B cell (primary cell): Measurements from ENCODE around the gene POU2AF1. TPM values are rescaled to one million over a fixed set of nuclear protein-coding genes. Genes with fewer than 3 reads are reported as not detected.

Source experiments
- ATAC-seq: fragments of 200-7000 bp; cut with Tn5 transposase; one replicate; pipeline ENCODE4 v1.10.0; 2021; ENCODE audit warnings: low read depth, mild to moderate bottlenecking, moderate number of reproducible peaks, moderate library complexity
- CTCF ChIA-PET: fragments of 350-600 bp; sonication (Branson Sonifier 250); formaldehyde crosslinking; loops from one replicate; lab custom pipeline; 2021; ENCODE audit warnings: antibody characterized with exemption, inconsistent platforms; lab: Charles Lee
- POLR2A ChIA-PET: fragments of 350-600 bp; sonication (Branson Sonifier 250); formaldehyde crosslinking; loops from one replicate; lab custom pipeline; 2021; ENCODE audit warnings: antibody characterized with exemption; lab: Charles Lee
- DNase-seq: peaks from one replicate; pipeline ENCODE4 v3.0.0; 2013
- H2AFZ ChIP-seq: 2 replicates; pipeline ENCODE4 v1.6.1; 2012; ENCODE audit warnings: mild to moderate bottlenecking, low read depth, low read length; ENCODE audit not compliant: insufficient read depth, poor library complexity, severe bottlenecking
- H3K27ac ChIP-seq, 2 donors: 1 replicate in 1 of 2; 2 replicates in 1 of 2; pipeline ENCODE4 v1.5.1; 2012 to 2013; ENCODE audit warnings: low read length in 2 of 2, mild to moderate bottlenecking in 2 of 2, moderate library complexity in 1 of 2
- H3K27me3 ChIP-seq, 4 experiments: fragments of 200-600 bp in 1 of 4; sonication (generic) in 1 of 4; replicated peaks in 1 of 4; 1 replicate in 2 of 4; 2 replicates in 2 of 4; pipeline versions ENCODE4 v1.6.1 to v1.7.0; 2013 to 2016; ENCODE audit warnings: low read length in 3 of 4, mild to moderate bottlenecking in 2 of 4, mixed read lengths in 1 of 4, moderate library complexity in 1 of 4; ENCODE audit not compliant: insufficient read depth in 4 of 4, control insufficient read depth in 3 of 4; ENCODE audit errors: control extremely low read depth in 1 of 4
- H3K36me3 ChIP-seq, 2 experiments: replicated peaks in 1 of 2; 1 replicate in 1 of 2; 2 replicates in 1 of 2; pipeline versions ENCODE4 v1.6.1 to v1.7.1; 2013; ENCODE audit warnings: low read length in 1 of 2; ENCODE audit not compliant: insufficient read depth in 2 of 2, control insufficient read depth in 1 of 2; ENCODE audit errors: control extremely low read depth in 1 of 2, extremely low read depth in 1 of 2
- H3K4me1 ChIP-seq, 2 donors: fragments of 200-600 bp in 1 of 2; sonication (generic) in 1 of 2; 1 replicate in 1 of 2; 2 replicates in 1 of 2; pipeline versions ENCODE4 v1.5.1 to v1.6.1; 2013 to 2017; ENCODE audit warnings: low read length in 2 of 2; ENCODE audit not compliant: control insufficient read depth in 2 of 2, insufficient read depth in 2 of 2
- H3K4me2 ChIP-seq: replicated peaks from 2 replicates; pipeline ENCODE3; 2012; ENCODE audit warnings: mild to moderate bottlenecking, low read depth, low read length; ENCODE audit not compliant: poor library complexity, severe bottlenecking
- H3K4me3 ChIP-seq, 5 experiments: fragments of 200-600 bp in 1 of 5; sonication (generic) in 1 of 5; 1 replicate in 3 of 5; 2 replicates in 2 of 5; pipeline versions ENCODE4 v1.5.1 to v1.7.0; 2011 to 2016; ENCODE audit warnings: low read length in 4 of 5, mild to moderate bottlenecking in 4 of 5, low read depth in 2 of 5, control low read depth in 1 of 5, moderate library complexity in 1 of 5; ENCODE audit not compliant: insufficient read depth in 1 of 5; ENCODE audit errors: control extremely low read depth in 1 of 5, extremely low read depth in 1 of 5
- H3K79me2 ChIP-seq: fragments of 200-600 bp; sonication (generic); one replicate; pipeline ENCODE4 v1.6.0; 2016; ENCODE audit warnings: low read length; ENCODE audit not compliant: control insufficient read depth, insufficient read depth
- H3K9ac ChIP-seq: fragments of 200-600 bp; sonication (generic); 2 replicates; pipeline ENCODE4 v1.6.1; 2017; ENCODE audit warnings: mild to moderate bottlenecking, low read length, moderate library complexity
- H3K9me3 ChIP-seq, 3 donors: one replicate each; pipeline versions ENCODE4 v1.6.1 to v1.7.1; 2013; ENCODE audit warnings: low read length in 2 of 3; ENCODE audit not compliant: control insufficient read depth in 2 of 3, insufficient read depth in 1 of 3; ENCODE audit errors: control extremely low read depth in 1 of 3
- H4K20me1 ChIP-seq: 2 replicates; pipeline ENCODE4 v1.6.0; 2012; ENCODE audit warnings: mild to moderate bottlenecking, low read length; ENCODE audit not compliant: insufficient read depth, control insufficient read depth, poor library complexity, severe bottlenecking
- H3K27ac Mint-ChIP-seq: one replicate; pipeline ENCODE4 v1.8.0; 2021; ENCODE audit warnings: mixed read lengths
- H3K27me3 Mint-ChIP-seq: one replicate; pipeline ENCODE4 v1.8.0; 2021; ENCODE audit warnings: mixed read lengths
- H3K4me1 Mint-ChIP-seq: one replicate; pipeline ENCODE4 v1.8.0; 2021; ENCODE audit warnings: mixed read lengths
- H3K4me3 Mint-ChIP-seq: one replicate; pipeline ENCODE4 v1.8.0; 2021; ENCODE audit warnings: mixed read lengths
- H3K9me3 Mint-ChIP-seq: one replicate; pipeline ENCODE4 v1.8.0; 2022; ENCODE audit warnings: mixed read lengths; ENCODE audit not compliant: insufficient read depth
- EZH2 ChIP-seq: IDR thresholded peaks from 2 replicates; pipeline ENCODE4 v1.6.1; 2012; ENCODE audit warnings: borderline replicate concordance, low read depth, mild to moderate bottlenecking, moderate library complexity, low read length; ENCODE audit not compliant: insufficient read depth, poor library complexity, severe bottlenecking
- WGBS: methylation state at CpG from one replicate; pipeline ENCODE4 v1.1.5; 2013; ENCODE audit warnings: missing lambda C conversion rate; ENCODE audit not compliant: insufficient coverage; 5-methylcytosine and 5-hydroxymethylcytosine counted together
- intact Hi-C: fragments of 100-400 bp; cut with micrococcal nuclease; formaldehyde crosslinking; loops from one replicate; pipeline ENCODE4 v1.10.0; 2022
- polyA plus RNA-seq: library from polyadenylated mRNA; depleted of rRNA; stranded (reverse); fragments of >200 nt; gene quantifications from 2 replicates; pipeline ENCODE4 v1.2.3, GENCODE V29; 2012
- total RNA-seq, 2 donors: library from RNA; stranded (reverse); fragments of 120-200 nt in 1 of 2; gene quantifications; 1 replicate in 1 of 2; 2 replicates in 1 of 2; pipeline versions ENCODE4 v1.2.3 to v1.2.4, GENCODE V29; 2013 to 2022
- TF ChIP-seq, protein P1 (sequence below): fragments of 200-600 bp; IDR thresholded peaks from one replicate; pipeline ENCODE4 v1.8.0; 2022; ENCODE audit warnings: antibody characterized with exemption, mild to moderate bottlenecking

POU2AF1 gene
- total and polyA plus RNA-seq, 2 donors (not counting 1 experiment from before 2014, with no cell fraction given): 308 to 407 TPM

DNA sequence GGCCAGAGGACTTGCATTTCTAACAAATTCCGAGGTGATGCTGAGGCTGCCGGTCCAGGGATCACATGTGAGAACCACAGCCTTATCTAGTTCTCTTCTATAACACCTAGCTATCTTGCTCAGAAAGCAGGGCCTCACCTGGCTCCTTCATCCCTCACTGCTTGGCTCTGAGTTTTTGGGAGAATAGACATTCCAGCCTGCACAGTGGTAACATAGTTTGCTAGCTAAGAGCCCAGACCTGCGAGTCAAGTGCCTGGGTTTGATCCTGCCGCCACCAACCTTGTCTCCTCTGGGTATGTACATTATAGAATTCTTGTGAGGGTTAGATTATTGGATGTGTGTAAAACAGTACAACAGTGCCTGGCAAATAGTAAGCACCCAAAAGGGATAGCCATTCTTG lies 13.5 kb upstream of the POU2AF1 start:
- H3K4me3 ChIP-seq: no peak overlapping the region
- H2AFZ ChIP-seq: no peak overlapping the region
- no peak overlapping the region for H3K4me2 ChIP-seq
- H3K9me3 Mint-ChIP-seq: no peaks in the 10 kb centered on the region
- peak overlapping the region; percentile 26 for H3K27ac Mint-ChIP-seq
- peaks cover 58 to 64% of the 10 kb centered on the region in 2 donors for H3K4me1 ChIP-seq
- TF ChIP-seq, protein P1, sequence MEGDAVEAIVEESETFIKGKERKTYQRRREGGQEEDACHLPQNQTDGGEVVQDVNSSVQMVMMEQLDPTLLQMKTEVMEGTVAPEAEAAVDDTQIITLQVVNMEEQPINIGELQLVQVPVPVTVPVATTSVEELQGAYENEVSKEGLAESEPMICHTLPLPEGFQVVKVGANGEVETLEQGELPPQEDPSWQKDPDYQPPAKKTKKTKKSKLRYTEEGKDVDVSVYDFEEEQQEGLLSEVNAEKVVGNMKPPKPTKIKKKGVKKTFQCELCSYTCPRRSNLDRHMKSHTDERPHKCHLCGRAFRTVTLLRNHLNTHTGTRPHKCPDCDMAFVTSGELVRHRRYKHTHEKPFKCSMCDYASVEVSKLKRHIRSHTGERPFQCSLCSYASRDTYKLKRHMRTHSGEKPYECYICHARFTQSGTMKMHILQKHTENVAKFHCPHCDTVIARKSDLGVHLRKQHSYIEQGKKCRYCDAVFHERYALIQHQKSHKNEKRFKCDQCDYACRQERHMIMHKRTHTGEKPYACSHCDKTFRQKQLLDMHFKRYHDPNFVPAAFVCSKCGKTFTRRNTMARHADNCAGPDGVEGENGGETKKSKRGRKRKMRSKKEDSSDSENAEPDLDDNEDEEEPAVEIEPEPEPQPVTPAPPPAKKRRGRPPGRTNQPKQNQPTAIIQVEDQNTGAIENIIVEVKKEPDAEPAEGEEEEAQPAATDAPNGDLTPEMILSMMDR: no peak
- no peak for TF ChIP-seq EZH2
- ChIA-PET POLR2A (interaction anchor here (3.9 kb wide), 1 partner anchor 13 kb away, joined by 23 read pairs; the partner anchor contains the start of gene POU2AF1), CTCF (interaction anchor here (1.6 to 6.8 kb wide), 4 partner anchors 11 to 27 kb away, joined by 5 to 76 read pairs (median 16); partner anchors contain the start of gene POU2AF1)
- H3K4me3 Mint-ChIP-seq: no peak overlapping the region
- no peaks in the 10 kb centered on the region for H3K27me3 Mint-ChIP-seq
- no peaks in the 10 kb centered on the region for H4K20me1 ChIP-seq
- H3K4me1 Mint-ChIP-seq: peaks cover 81% of the 10 kb centered on the region
- H3K27me3 ChIP-seq: no peaks in the 10 kb centered on the region
- ATAC-seq (no peak), DNase-seq (no peak)
- WGBS: 100% methylated on average over 2 of the region's 4 CpGs
- H3K9me3 ChIP-seq: no peaks in the 10 kb centered on the region
- H3K79me2 ChIP-seq: peaks cover 33% of the 10 kb centered on the region
- H3K36me3 ChIP-seq: no peaks in the 10 kb centered on the region
- H3K27ac ChIP-seq: no peak overlapping the region
- intact Hi-C loops: no loop called here
- no peak overlapping the region for H3K9ac ChIP-seq

GRCh38 chr11:111391328-111392124 lies 12.5 kb upstream of the POU2AF1 start:
- H3K9me3 Mint-ChIP-seq: no peaks in the 10 kb centered on the region

More at GRCh38 chr11:111391328-111392124, 12.5 kb upstream of the POU2AF1 start:
- Histone ChIP-seq H2AFZ (no peak overlapping the region), H3K9ac (no peak overlapping the region), H3K4me1 (peaks cover 47 to 55% of the 10 kb centered on the region in 2 donors), H3K4me2 (no peak overlapping the region), H3K4me3 (no peak overlapping the region), H3K27me3 (no peaks in the 10 kb centered on the region), H3K36me3 (no peaks in the 10 kb centered on the region), H3K27ac (no peak overlapping the region), H4K20me1 (no peaks in the 10 kb centered on the region), H3K9me3 (no peaks in the 10 kb centered on the region), H3K79me2 (peaks cover 33% of the 10 kb centered on the region)
- POLR2A ChIA-PET: interaction anchor here (2.8 to 3.9 kb wide), 2 partner anchors 12 to 26 kb away, joined by 21 to 23 read pairs; partner anchors contain the start of gene POU2AF1
- Mint-ChIP-seq H3K4me3 (no peak overlapping the region), H3K27me3 (no peaks in the 10 kb centered on the region), H3K27ac (peak overlapping the region; percentile 46), H3K4me1 (peaks cover 70% of the 10 kb centered on the region)
- CTCF ChIA-PET: interaction anchor here (1.8 to 6.8 kb wide), 3 partner anchors 10 to 28 kb away, joined by 5 to 76 read pairs (median 26); partner anchors contain the start of gene POU2AF1
- DNase-seq (no peak), ATAC-seq (no peak)
- no peak for TF ChIP-seq EZH2
- TF ChIP-seq, protein P1: no peak
- 98% methylated on average over 8 of the region's 13 CpGs for WGBS
- intact Hi-C loops: no loop called here
